ENCODE data around the gene IL17RD.

The IL17RD gene

DNA sequence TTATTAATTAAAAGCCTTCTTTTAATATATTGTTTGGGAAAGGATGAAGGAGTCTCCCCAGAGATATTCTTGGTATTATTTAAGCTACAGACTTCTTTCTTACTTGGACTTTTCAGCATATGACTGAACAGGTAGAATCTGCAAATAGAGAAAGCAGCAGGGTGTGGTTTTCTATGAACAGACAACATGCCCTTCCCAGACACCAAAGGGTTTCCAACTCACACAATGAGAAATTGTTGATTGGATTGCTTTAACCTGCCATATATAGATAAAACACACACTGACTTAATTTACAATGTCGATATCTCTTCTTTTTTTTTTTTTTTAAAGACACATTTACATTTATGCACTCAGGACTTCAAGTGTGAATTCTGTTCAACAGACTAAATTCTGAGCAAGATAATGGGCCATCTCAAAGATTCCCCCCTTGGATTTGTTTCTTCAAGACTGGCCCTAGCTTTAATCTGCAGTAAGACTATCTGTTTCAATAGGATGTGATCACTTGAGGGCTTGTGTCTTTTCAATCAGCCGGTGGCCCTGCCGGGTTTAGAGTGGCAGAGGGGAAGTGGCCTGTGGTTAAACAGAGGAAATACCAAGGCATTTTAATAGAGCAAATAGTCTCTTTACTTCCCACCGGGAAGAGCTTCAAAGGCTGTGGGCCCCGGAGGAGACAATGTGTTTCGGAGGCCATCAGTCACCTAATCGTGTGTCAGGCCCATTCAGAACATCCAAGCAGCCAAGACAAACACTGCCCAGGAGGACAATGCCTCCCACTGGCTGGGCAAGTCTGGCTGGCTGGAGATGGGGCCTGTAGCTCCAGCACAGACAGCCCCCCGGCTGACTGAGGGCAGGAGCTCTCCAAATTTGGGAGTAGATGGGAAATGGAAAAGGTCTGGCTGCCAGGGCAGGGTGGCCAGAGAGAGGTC, 6.1 kb downstream of the IL17RD start:
- no peak for DNase-seq

DNA sequence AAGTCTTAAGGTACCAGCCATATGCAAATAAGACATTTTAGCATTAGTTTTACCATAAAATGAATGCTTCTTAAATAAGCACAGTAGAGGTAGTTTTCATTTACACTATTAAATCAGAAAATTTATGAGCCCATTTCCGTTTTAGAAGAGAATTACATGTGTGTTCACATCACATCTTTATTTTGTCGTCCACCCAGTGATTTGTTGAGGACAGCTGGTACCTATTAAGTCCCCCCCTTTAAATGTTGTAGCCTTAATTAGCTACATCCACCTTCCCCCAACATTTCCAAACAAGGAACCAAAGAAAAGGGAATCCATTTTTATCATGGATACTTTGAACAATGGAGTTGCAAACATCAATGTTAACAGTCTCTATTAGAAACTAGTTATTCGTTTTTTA, 6.8 kb downstream of the IL17RD start:
- DNase-seq = no peak

DNA sequence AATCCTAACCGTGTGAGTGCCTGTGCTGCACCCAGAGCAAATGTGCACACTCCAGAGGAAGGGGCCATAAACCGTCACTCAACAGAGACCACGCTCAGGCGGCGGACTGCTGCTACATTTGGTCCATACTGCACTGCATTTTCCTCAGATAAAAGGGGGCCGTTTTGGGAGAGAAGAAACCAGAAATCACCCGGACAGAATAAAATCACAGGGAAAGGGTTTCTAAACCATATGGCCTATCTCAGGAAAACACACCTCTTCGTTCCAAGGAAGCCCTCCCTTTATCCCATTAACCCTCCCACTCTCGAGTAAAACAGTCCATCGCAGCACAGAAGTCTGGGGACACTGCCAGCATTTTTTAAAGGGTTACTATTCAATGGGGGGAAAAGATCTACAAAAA, 7.6 kb downstream of the IL17RD start:
- DNase-seq = no peak

DNA sequence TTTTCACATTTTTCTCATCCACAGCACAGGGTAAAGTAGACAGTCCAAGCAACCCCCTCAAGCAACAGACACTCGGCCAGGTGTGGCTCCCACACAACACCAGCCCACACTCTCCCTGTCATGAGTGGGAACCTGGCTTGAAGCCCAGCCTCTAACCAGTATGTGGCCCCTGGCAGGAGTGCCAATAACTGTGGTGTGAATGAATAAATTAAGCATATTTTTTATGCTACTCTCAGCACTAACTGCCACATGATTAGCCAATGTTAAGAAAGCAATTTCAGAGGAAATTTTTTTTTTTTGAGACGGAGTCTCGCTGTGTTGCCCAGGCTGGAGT, 9.9 kb downstream of the IL17RD start:
- DNase-seq = no peak

DNA sequence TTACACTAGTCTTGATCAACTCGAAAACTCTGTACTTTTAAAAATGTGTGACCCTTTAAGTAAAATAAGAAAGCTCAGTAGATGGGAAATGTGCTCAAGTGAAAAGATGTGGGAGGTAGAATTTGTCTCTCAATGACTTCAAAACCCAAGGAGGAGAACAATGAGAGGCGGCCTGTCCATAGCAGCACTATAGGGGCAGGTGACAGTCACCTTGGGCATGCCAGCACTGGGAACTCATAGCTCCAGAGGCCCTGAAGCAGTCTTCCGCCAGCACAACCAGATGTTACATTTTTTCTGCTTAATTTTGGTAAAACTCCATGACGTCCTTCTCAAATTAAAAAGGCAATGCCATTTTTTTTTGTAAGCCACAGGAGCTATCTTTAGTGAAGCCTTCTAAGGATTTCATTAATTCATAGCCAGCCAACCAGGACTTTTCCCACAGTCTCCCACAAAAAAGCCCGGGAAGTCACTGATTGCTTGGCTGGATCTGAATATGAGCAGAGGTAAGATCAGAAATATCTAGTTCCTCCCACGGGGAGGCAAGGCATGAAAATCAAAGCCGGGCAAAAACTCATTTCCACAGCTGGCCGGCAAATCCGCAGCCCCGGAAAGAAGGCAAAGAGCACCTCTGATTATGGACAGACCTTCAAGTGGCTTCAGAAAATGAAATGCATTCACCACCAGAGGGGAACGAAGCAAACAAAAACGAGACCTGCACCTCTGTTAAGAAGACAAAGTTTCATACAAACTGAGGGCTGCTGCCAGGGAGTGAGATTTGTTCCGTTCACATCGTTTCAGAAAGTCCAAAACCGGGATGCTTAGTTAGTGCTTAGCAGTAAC, 10.5 kb downstream of the IL17RD start:
- no peak for DNase-seq

DNA sequence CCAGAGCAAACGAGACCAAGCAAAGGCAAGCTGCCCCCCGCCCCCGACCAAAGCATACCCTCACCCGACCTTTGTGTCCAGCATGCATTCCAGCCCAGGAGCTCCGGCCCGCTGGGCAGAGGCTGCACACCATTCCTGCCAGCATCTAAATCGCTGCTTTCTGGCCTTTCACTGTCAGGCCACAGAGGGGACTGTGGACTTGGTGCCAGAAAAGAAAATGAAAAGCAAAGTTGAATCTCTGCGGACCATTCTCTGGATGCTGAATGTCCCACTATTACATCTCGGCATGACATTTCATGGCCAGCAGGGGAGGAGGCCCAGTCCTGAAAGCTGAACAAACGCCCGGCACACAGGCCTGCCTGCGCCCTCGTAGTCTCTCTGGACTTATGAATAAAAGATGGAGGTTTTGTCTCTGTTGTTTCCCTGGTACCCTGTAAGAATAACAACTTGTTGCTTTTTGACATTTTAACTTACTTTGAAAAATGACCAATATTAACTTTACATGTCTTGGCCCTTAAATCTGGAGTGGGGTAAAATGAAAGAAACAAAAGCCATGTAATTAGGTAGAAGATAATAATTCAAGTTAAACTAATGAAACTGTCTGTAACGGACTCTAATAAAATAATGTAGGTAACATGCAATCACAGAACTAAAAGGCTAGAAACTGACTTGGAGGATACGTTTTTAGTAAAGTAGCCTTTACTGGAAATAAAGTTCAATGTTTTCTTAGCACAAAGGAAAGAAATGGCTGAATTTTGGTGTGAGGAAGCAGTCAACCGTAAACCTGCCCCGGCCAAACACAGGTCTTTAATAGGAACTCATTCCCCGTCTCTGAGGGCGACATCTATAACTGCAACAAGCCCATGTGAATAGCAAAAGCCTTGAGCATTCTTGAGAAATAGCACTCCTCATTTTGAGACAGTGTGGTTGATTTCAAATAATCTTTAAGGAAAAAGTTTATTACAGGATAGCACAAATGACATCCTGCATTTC, 12.7 kb downstream of the IL17RD start:
- no peak for DNase-seq

DNA sequence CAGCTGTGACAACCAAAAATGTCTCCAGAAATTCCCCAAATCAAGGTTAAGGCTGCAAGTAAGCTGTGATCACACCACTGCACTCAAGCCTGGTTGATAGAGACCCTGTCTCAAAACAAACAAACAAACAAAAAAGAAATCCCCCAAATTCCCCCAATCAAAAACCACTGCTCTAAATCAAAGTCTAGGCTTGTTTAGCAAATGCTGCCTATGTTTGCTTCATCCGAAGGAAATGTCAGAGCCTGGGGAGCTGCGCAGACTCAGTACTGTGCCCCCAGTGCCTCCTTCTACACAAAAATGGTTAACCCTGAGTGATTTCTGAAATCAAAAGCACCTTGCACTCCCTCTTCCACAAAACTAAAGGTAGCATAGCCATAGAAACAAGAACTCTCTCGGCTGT, 13.4 kb downstream of the IL17RD start:
- DNase-seq = no peak

DNA sequence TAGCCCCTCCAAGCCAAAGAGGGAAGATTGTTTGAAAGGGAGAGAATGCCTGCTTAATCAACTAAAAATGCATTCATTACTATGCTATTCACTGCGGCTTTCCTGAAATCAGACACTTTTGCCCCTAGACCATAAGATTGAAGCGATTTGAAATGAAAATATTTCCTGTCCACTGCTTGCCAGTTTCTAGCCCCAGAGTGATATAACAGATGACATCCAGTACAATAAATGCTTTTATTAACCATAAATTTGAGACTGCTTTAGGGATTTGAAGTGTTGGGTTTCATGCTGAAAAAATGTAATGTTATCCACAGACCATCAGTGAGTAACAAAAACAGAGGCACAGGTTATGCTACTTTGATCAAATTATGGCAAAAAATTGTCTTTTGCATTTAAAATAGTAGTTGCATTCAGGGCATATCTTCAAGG, 14.1 kb downstream of the IL17RD start:
- DNase-seq = no peak

DNA sequence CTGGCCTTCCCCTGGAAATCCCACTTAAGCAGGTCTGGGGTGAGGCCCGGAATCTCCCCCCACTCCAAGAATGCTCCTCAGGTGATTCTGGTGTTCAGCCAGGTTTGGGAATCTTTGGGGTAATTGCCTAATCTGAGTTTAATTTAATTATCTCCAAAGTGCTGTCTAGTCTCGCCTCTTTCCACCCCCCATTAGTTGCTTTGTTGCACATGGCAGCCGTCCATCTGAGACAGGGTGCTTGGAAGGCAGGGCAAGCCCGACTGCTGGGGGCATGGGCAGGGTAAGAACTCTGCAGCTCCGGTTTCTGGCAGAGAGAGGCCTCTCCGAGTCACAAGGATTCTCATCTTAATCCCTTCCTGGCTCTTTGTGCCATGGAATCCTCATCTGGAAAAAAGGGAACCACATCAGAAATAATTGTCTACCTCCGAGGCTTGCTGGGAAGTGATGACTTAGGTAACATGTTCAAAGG, 15.0 kb downstream of the IL17RD start:
- DNase-seq = no peak

DNA sequence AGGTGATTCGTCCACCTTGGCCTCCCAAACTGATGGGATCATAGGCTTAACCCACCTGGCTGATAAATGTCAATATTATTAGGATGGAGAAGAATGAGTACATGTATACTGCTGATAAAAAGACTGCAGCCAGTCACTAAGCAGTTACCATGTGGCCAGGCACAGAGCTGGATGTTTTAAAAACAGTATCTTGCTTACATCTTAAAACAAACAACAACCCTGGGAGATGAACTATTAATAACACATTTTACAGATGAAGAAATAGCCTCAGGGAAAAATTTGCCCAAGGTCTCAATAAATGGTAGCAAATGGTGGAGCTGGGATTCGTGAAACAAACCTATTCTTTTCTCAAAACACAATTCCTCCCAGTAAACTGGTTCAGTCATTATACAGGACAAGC, 18.1 kb downstream of the IL17RD start:
- DNase-seq = no peak

DNA sequence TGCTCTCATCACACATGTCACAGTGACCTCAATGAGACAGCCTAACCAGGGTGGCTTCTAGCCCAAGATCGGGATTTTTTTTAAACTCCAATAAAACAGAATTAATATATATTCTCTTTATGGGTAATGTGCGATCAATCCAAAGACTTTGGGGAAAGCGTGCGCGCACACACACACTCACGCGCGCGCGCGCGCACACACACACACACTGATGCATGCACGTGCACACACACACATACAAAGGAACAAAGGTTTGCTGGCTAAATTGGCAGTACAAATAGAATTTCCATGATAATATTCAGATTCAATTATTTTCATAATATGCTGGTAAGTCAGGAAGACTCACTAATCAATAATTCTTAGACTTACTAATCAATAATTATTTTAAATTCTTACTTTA, 19.3 kb downstream of the IL17RD start:
- no peak for DNase-seq

DNA sequence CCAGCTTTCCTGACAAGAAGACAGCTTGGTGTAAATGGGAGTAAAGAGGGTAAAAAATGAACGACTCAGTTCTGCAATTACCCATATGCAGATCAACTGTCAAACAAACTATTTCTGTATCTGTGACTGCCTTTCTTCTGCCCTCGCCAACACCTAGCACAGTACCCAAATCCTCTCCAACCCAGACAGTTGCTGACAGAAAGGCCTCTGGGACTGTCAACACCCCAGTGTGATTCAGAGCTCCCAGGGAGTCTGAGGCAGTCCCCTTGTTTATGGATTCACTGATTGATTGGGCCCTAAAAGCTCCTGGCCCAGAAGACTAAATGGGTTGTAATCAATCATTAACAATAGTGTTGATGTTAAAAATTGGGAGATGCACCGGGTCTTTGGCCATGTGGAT, 20.2 kb downstream of the IL17RD start:
- DNase-seq = no peak

DNA sequence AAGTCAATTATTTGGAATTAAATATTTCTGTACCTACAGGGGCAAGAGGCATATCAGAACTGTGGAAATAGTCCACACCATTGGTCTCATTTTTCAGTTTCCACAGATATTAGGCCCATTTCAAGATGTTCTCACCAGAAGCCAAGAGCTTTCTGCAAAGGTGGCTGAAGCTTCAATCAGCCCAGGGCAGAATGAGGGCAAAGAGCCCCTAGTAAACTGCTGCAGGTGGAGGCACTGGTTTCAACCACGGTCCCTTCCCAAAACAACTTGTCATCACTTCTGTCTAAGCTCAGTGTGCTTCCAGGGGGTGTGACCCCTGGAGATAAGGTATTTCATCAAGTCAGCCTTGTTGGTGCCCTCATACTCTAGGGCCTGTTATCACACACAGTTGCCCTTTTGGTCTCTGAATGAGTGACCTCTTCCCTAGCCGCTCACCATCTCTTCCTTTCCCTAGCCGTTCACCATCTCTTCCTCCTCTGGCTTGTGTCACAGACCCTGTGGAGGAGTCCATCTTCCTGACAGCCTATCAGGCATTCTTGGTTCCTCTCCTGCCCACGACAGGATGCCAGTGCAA, 21.2 kb downstream of the IL17RD start:
- DNase-seq = no peak

DNA sequence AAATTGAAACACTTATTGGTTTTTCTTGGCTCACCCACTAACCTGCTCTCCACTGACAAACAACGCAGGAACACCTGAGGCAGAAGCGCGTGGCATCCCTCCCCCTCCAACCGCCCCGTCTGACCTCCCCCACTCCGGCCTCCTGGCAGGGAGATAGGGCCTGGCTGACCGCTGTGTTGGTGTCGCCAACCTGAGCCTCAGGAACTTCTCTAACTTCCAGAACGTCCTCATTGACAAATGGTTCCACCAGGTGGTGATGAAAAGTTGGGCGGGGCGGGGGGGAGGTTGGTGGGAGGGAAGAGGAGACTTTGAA, 22.8 kb downstream of the IL17RD start:
- DNase-seq = no peak

DNA sequence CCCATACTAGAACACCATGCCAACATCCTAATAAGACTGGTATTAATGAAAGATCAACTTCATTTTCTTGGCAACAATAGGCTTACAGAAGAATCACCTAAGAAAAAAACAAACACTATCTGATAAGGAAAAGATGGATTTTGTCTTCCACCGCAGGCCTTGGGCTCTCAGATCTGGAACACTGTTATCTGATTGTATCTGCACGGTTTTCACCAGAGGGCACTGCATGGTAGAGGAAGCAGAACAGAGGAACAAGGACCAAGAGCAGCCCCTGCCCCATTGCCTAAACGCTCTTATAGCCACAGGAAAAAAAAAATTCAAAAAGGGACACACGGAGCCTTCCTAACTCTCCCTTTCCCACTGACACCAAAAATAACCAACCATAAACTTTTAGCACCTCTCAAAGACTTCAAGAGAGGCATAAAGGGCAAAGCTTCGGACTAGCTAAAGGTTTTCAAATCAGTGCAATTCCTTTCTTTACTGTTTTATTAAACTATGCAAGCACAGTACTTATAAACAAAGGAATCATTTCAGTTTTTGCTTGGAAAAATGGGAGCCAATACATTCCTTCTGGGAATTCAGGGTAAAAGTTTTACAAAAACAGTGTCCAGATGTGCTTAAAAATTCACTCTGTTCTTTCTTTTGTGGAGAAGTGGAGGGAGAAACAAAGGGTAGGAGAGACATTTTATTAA, 23.3 kb downstream of the IL17RD start:
- DNase-seq = no peak

DNA sequence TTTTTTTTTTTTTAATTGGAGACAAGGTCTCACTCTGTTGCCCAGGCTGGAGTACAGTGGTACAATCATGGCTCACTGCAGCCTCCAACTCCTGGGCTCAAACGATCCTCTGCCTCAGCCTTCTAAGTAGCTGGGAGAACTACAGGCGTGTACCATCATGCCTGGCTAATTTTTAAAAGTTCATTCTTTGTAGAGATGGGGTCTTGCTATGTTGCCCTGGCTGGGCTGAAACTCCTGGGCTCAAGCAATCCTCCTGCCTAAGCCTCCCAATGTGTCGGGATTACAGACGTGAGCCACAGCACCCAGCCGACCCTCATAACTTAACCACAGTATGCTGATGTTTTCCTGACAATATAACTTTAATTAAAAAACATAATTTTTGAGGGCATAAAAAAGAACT, 24.3 kb downstream of the IL17RD start:
- no peak for DNase-seq

DNA sequence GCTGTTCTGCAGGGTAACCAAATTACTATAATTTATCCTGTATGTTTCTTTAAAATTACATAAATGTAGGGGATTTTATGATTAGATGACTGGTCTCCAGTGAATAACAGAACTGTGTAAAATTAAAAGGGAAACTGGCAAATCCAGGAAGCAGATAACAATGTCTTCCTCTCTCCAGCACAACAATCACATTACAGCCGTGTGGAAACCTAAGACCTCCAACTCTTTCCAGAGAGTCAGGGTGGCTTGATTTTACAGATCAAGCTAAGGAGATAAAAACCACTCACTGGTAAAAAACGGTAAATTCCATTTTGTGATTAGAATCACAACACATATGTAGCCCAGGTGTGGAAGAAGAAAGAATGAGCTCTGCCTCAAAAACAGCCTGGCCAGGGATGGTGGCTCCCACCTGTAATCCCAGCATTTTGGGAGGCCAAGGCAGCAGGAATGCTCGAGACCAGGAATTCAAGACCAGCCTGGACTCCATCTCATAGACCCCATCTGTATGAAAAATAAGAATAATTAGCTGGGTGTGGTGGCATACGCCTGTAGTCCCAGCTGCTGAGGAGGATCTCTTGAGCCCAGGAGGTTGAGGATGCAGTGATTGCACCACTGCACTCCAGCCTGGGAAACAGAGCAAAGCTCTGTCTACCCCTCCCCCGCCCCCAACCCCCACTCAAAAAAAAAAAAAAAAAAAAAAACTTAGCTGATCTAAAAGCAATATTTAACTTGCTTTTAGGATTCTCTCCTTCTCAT, 29.0 kb downstream of the IL17RD start:
- no peak for DNase-seq

DNA sequence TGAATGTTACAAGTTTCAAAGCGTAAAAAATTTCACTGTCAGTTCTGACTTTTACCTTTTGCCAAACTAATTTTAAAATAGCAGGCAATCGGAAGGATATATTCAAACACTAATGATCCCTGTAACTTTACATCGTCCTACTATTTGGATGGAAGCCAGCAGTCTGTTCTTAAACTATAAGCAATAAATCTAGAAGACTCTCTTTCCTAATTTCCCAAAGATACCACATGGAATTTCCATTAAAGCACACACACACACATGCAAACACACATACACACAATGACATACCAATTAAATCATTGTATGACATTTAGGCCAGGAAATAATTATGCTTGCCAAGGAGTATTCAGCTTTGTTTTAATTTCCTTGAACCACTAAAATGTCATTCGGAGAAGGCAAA, 32.0 kb downstream of the IL17RD start:
- no peak for DNase-seq

DNA sequence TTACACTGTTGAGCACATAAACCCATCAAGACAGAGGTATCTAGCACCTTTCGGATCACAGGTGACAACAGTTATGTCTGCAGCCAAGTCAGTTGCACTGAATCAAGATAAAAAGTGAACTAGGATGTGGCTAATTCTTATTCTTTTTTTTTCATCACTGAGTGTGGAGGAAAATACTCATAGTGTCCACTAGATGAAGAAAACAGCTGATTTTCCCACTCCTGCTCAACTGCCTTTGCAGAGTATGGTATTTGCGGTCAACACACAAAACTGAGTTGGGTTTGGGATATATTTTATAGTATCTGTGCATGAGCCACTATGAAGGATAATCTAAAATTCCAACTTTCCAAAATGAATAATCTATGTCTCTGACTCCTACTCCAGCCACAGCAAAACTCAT, 32.5 kb downstream of the IL17RD start:
- DNase-seq = no peak

DNA sequence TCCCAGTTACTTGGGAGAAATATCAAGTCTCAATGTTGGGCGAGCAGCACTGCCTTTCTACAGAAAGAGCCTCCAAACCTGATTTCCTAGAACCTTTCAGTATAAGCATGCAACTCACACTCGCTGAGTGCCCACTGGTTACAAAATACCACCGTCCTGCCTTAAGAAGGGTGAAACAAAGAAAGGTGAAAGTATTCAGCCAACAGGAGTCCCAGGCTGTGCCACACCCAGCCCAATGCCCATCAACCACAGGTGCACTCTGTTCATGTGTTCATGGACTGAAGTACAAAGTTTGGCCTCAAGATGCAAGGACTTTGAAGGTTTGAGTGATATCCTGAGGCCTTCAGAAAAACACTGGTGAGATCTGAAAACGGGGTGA, 34.0 kb downstream of the IL17RD start:
- DNase-seq = no peak

DNA sequence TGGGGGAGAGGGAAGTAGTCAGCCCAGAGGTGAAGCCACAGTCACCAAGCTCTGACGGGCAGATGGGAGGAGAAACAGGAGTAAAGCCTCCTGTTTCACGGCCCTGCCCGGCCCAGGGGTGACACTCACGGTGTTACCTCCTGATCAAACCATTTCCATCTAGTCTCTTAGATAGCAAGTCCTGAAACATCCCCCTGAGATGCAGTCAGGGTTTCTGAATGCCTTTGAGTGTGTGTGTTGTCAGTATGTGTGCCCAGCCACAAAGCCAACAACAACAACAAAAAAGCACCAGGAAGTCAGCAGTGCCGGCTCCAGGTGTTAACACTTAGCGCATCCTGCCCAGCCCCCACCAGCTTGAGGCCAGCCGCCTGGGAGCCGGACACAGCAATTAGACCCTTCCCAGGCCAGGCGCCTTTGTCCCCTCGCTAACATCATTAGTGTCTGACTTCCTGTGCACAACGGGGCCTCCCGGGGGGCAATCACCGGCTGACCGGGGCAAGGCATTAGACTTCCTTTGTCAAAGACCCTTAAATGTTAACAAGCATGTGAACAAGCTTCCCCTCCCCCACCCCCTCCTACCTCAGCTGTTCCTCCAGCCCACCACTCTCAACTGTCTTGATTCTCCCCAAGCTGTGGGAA, 34.5 kb downstream of the IL17RD start:
- DNase-seq = no peak

Measured in SW 1271 (cell line).